Measurements from ENCODE around the gene SELENOO.

- no peak for TF ChIP-seq CTCF (IDR thresholded peaks at IDR 0.05)
- TF ChIP-seq POLR2A (IDR thresholded peaks at IDR 0.05): no peak
These were observed 50.0 kb downstream of the SELENOO start, which contains the start of gene HDAC10 for GRCh38 chr22:50250555-50251476.

Data from ovary (tissue), 3 donors.